Panc1 (cell line): ENCODE data around the gene PLA2G12B. TPM values are rescaled to one million over a fixed set of nuclear protein-coding genes. Genes with fewer than 3 reads are reported as not detected.

ENCODE experiments used
- ATAC-seq: fragments of 200-7000 bp; cut with Tn5 transposase; 2 replicates; pipeline ENCODE4 v1.9.1; 2020; ENCODE audit warnings: mild to moderate bottlenecking, moderate library complexity
- BruUV-seq: library from RNA; stranded (reverse); fragments of 400-500 nt; replicated peaks from 2 replicates; lab custom pipeline; 2021; lab: Mats Ljungman, UMichigan
- CTCF ChIA-PET: fragments of 300-600 bp; sonication (Branson Sonifier 250); formaldehyde crosslinking; loops from one replicate; lab custom pipeline; 2022; ENCODE audit warnings: antibody characterized with exemption; lab: Charles Lee
- POLR2A ChIA-PET: fragments of 300-600 bp; sonication (Branson Sonifier 250); formaldehyde crosslinking; loops from one replicate; lab custom pipeline; 2022; ENCODE audit warnings: antibody characterized with exemption; lab: Charles Lee
- DNase-seq: peaks from one replicate; pipeline ENCODE4 v3.0.0-alpha.2; 2010; ENCODE audit warnings: low read depth, low spot score
- H3K27ac ChIP-seq: 2 replicates; pipeline ENCODE4 v1.5.1; 2011; ENCODE audit warnings: mild to moderate bottlenecking, low read length, inconsistent platforms
- H3K27me3 ChIP-seq: fragments of 200-500 bp; sonication (Bioruptor generic); 2 replicates; pipeline ENCODE4 v1.6.0; 2014; ENCODE audit warnings: low read length, inconsistent platforms; ENCODE audit not compliant: control insufficient read depth, insufficient read depth
- H3K36me3 ChIP-seq: fragments of 200-500 bp; sonication (Bioruptor generic); 2 replicates; pipeline ENCODE4 v1.5.1; 2014; ENCODE audit warnings: inconsistent platforms, mild to moderate bottlenecking, low read length, moderate library complexity; ENCODE audit not compliant: control insufficient read depth, insufficient read depth
- H3K4me1 ChIP-seq: 2 replicates; pipeline ENCODE4 v1.5.1; 2011; ENCODE audit warnings: inconsistent platforms, mild to moderate bottlenecking, low read length, moderate library complexity; ENCODE audit not compliant: control insufficient read depth, insufficient read depth
- H3K4me3 ChIP-seq, 2 experiments: 2 replicates each; pipeline ENCODE4 v1.5.1; 2011 to 2012; ENCODE audit warnings: low read depth in 2 of 2, low read length in 2 of 2, mild to moderate bottlenecking in 2 of 2, inconsistent platforms in 1 of 2, moderate library complexity in 1 of 2
- H3K9me3 ChIP-seq: fragments of 200-500 bp; sonication (Bioruptor generic); 2 replicates; pipeline ENCODE4 v1.5.1; 2014; ENCODE audit warnings: low read depth, mild to moderate bottlenecking, inconsistent platforms, low read length, moderate library complexity; ENCODE audit not compliant: control insufficient read depth, insufficient read depth
- CTCF ChIP-seq: fragments of 450-650 bp; IDR thresholded peaks from 2 replicates; pipeline ENCODE4 v1.5.1; 2017; ENCODE audit warnings: mild to moderate bottlenecking
- POLR2AphosphoS5 ChIP-seq: IDR thresholded peaks from 2 replicates; pipeline ENCODE4 v1.6.1; 2012; ENCODE audit warnings: mild to moderate bottlenecking, low read depth, low read length, moderate library complexity
- REST ChIP-seq, 2 experiments: IDR thresholded peaks; 2 replicates each; pipeline ENCODE4 v1.6.1; 2011 to 2012; ENCODE audit warnings: low read depth in 2 of 2, control low read depth in 1 of 2, low read length in 1 of 2, mild to moderate bottlenecking in 1 of 2, moderate library complexity in 1 of 2; ENCODE audit not compliant: insufficient read depth in 1 of 2
- SIN3A ChIP-seq: IDR thresholded peaks from 2 replicates; pipeline ENCODE4 v1.6.1; 2012; ENCODE audit warnings: low read depth, mild to moderate bottlenecking, low read length, moderate library complexity, borderline replicate concordance; ENCODE audit not compliant: insufficient read depth
- TCF7L2 ChIP-seq: IDR thresholded peaks from 2 replicates; pipeline ENCODE4 v1.6.1; 2011; ENCODE audit warnings: mild to moderate bottlenecking, low read depth, low read length, inconsistent platforms
- in situ Hi-C: cut with HindIII; loops from 2 replicates; pipeline ENCODE4 v1.10.0; 2016; ENCODE audit warnings: low sequenced_read_pairs, low pct_unique_long_range_greater_than_20kb
- intact Hi-C: fragments of 100-400 bp; cut with micrococcal nuclease; formaldehyde crosslinking; loops from one replicate; pipeline ENCODE4 v1.10.0; 2022; ENCODE audit not compliant: unreplicated experiment
- total RNA-seq: library from RNA; stranded (reverse); gene quantifications from one replicate; pipeline ENCODE4 v1.2.1, GENCODE V29; 2021; ENCODE audit not compliant: unreplicated experiment

The PLA2G12B gene
- total RNA-seq, 1 experiment from 2014 or later: not detected

GRCh38 chr10:72893136-72893798 lies 61.3 kb downstream of the PLA2G12B start, which contains the start of gene OIT3:
OIT3 (plus strand) TSS chr10:72893739; CDS start chr10:72893799, 60 bp downstream.
- H3K27me3 ChIP-seq: peaks cover 5% of the 10 kb centered on the region; the same call in 1 of the 2 replicates
- no peak for DNase-seq
- CTCF ChIA-PET: no interaction called here
- in situ Hi-C loops: no loop called here
- no peaks in the 10 kb centered on the region for H3K9me3 ChIP-seq
- intact Hi-C loops: no loop called here
- H3K27ac ChIP-seq: no peak within 1 kb of the TSS
- BruUV-seq: no TSS peak
- no peaks in the 10 kb centered on the region for H3K36me3 ChIP-seq
- H3K4me3 ChIP-seq: no peak within 1 kb of the TSS
- TF ChIP-seq SIN3A: no peak
- TF ChIP-seq CTCF: no peak
- TF ChIP-seq TCF7L2: no peak
- TF ChIP-seq POLR2AphosphoS5: no peak
- TF ChIP-seq REST (IDR thresholded peaks at IDR 0.05; ENCODE audit: insufficient read depth in 1 of 2, low read depth in 2 of 2, low read length in 1 of 2): no peak
- H3K4me1 ChIP-seq: no peaks in the 10 kb centered on the region
- ATAC-seq: no peak
- POLR2A ChIA-PET: interaction anchor here (0.5 to 0.6 kb wide), 2 partner anchors 162 to 176 kb away, joined by 3 read pairs; no protein-coding TSS in a partner anchor

- H3K9me3 ChIP-seq: no peaks in the 10 kb centered on the region
- no peak for DNase-seq
- TF ChIP-seq SIN3A: no peak
- no peak for TF ChIP-seq POLR2AphosphoS5
- no peak for TF ChIP-seq REST (IDR thresholded peaks at IDR 0.05; ENCODE audit: insufficient read depth in 1 of 2, low read depth in 2 of 2, low read length in 1 of 2)
- no peak for TF ChIP-seq CTCF
- ChIA-PET POLR2A (interaction anchor here (0.5 kb wide), 1 partner anchor 12 kb away, joined by 14 read pairs; no protein-coding TSS in a partner anchor), CTCF (no interaction called here)
- H3K4me1 ChIP-seq: no peaks in the 10 kb centered on the region
- in situ Hi-C loops (no loop called here), intact Hi-C loops (no loop called here)
- no peaks in the 10 kb centered on the region for H3K27me3 ChIP-seq
- no peak overlapping the region for H3K27ac ChIP-seq
- peak; percentile 48; the same call in 1 of the 2 replicates for ATAC-seq
- no TSS peak for BruUV-seq
- H3K4me3 ChIP-seq: no peak overlapping the region
- no peaks in the 10 kb centered on the region for H3K36me3 ChIP-seq
Measured at GRCh38 chr10:72890086-72890485, 64.5 kb downstream of the PLA2G12B start.
